ENCODE results near the gene POLN.
A peak's percentile ranks its signal among the peaks of the same experiment; 100 is the strongest.
"Not testable (repeated sequence)": the region's sequence is repeated elsewhere in the genome, so short reads cannot be mapped to it uniquely, and the experiment has no call there.

POLN gene

GRCh38 chr4:2250357-2251072 lies 8.6 kb upstream of the POLN start:
- no peak for DNase-seq

DNA sequence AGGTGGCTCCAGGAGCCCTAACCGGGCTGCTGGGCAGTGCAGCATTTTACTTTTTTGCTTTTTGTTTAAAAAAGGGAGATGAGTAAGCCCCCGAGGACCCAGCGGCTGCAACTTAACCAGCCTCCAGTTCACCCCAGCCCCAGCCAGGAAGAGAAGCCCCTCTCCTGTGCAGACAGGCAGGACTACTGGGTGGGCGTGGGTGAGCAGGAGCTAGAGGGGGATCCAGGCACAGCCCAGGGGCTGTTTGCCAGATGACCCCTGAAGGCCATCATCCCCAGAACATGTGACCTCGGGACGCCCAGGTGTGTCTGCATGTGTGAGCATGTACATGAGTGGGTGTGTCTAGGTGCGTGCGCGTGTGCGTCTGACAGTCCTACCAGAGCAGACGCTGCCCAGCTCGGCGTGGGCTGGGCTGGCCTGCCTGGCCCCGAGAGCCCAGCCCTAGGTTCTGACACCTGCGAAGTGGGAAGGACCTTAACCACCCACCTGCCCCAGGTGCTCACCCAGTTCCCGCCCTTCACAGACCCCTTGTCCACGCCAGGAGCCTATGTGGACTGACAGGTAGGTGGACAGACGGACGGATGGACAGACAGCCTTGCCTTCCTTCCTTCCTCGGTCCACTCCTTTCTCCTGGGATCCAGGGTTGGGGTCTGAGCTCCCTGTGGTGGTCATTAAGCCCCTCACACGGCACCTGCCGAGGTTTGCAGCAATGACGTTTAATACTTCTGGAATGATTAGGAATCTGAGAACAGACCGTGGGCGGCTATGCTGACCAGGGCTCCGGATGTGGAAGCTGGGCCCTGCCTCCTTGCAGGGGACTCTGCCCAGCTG lies 7.8 kb upstream of the POLN start:
- no peak for DNase-seq

DNA sequence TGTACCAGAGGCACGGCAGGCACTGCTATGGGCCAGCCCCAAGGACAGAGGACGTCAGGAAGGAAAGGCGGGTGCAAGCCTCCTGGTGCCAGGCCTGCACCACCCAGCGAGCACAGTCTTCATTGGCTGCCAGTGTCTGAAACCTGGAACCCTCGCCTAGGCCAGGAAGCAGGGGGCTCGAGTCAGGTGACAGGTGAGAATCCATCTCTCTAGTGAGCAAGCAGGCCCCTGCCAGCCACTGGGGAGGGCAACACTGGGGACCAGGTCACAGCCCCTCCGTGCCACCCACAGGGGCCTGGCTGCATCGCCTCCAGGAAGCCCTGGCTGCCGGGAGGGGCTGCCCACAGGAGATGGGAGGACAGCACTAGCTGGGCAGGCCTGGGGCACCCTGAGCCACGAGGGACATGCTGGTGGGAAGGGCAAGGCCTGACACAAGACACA lies 6.9 kb upstream of the POLN start:
- DNase-seq, result no peak

- no peak for DNase-seq
Observed at GRCh38 chr4:2248044-2248780, 6.3 kb upstream of the POLN start.

- no peak for DNase-seq
Observed at GRCh38 chr4:2247128-2248043, 5.5 kb upstream of the POLN start.

- DNase-seq, result no peak
Observed at GRCh38 chr4:2246384-2247127, 4.6 kb upstream of the POLN start.

GRCh38 chr4:2245787-2246275 lies 3.9 kb upstream of the POLN start:
- DNase-seq, result no peak

DNA sequence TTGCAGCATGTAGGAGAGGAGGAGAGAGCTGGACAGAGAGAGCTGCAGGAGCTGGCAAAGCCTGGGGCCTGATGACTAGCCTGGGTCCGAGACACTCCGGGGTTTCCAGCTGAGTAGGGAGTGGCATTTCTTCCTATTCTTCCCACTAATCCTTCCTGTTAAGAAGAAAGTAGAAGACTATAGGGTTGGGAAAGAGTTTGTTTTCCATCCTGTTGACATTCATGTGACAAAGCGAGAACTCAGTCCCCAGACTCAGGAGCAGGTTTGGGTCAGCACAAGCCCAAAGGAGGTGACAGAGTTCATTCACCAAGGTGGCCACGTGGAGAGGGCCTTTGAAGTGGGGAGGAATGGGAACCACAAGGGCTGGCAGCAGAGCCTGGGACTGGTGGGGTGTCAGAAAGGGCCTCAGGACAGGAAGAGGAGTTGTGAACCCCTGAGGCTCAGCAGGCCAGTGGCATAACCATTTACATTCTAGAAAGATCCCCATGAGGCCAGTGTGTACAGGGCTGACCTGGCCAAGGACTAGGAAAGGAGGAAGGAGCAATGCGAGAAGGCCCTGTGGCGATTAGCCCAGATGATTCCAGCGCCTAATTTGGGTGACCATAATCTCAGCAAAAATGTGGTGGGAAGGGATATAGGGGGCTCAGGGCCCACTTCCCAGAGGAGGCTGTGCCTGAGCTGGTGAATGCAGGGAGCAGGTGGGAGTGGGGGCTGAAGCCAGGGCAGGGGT lies 3.3 kb upstream of the POLN start:
- no peak for DNase-seq

DNA sequence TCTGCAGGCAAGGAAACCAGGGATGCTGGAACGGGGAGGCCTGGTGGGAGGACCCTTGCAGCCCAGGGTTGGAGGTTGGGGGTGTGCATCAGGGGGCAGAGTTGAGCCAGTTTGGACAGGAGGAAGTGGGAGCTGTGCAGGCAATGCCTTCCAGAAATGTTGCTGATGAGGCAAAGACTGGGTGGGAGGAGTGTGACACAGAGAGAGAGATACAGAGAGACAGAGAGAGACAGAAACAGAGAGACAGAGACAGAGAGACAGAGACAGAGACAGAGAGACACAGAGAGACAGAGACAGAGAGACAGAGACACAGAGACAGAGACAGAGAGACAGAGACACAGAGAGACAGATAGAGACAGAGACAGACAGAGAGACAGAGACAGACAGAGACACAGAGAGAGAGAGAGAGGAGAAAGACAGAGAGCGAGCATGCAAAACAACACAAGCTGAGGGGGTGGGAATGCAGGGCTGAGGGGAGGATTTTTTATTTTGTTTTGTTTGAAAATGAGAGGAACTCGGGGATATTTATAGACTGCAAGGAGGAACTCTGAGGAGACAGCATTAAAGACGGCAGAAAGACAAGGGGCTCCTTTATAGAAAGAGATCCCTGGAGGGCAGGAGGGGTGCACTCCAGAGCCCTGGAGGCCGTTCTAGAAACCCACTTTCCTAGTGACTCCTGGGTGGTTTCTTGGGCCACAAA lies 1.9 kb upstream of the POLN start:
- DNase-seq, result peak; percentile 20

- DNase-seq, result peak; percentile 27
Observed at GRCh38 chr4:2241003-2241402, 918 bp downstream of the POLN start.

GRCh38 chr4:2236944-2237666 lies 4.8 kb downstream of the POLN start:
- no peak for DNase-seq

DNA sequence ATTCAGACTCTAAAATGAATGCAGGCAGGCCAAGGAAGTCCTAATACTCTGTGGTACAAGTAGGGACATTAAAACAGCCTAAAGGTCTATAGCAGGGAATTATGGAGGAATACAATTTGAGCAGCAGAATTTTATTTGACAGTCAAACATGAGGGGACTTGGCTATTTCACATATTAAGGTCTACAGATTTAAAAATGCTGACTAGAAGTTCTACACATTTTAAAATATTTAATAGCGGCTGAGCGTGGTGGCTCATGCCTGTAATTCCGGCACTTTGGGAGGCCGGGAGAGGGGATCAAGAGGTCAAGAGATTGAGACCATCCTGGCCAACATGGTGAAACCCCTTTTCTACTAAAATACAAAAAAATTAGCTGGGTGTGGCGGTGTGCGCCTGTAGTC lies 10.8 kb downstream of the POLN start:
- DNase-seq, result no peak

- DNase-seq, result no peak
Observed at GRCh38 chr4:2226261-2226660, 15.7 kb downstream of the POLN start.

DNA sequence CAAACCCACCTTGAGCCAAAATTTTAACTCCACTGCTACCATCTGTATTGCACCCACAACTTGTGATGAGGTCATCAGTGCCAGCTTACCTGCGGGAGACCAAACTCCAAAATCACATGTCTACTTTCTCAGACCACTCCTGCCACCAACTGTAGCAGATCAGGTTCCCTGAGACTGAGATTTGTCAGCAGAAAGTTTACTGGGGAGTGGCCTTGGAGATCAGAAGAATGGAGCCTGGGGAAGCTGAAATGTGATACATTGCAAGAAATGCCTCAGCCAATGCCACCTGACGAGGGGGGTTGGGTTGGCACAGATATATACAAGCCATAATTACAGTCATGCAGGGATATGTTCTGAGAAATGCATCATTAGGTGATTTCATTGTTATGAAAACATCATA lies 19.1 kb downstream of the POLN start:
- no peak for DNase-seq

DNA sequence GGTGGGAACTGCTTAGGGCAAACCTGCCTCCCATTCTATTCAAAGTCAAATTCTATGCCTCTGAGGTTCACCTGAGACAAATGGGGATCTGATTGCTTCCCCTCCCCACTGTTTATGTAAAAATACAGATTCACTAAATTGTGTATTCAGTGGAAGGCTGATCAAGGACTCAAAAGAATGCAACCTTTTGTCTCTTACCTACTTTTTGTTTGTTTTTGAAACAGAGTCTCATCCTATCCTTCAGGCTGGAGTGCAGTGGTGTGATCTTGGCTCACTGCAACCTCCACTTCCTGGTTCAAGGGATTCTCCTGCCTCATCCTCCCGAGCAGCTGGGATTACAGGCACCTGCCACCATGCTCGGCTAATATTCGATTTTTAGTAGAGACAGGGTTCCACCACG lies 20.5 kb downstream of the POLN start:
- not testable (repeated sequence) for DNase-seq

DNA sequence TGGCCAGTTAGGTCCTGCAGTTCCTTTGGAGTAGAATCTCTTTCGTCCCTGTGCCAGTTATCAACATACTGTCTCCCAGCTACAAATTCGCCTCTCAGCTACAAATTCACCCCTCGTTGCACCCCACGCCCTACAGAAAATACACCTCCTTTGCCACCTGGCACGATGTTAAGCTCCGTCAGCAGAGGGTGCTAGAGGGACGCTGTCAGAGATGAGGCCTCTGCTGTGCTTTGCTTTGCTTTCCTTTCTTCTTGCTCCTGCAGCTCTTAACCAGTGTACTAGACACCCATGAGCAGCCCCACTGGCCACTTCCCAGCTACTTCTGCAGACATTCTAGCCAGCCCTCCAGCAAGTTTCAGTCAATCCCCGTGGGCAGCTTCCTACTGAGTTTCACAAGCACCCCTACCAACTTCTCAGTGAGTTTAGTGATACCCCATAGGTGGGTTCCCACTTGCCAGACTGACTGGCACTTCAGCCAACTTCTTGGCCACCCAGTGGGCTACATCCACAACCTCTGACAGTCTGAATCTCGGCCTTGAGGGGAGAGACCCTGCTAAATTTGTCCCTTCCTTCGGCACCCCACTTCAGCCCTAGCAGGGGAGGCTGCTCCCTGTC lies 21.8 kb downstream of the POLN start:
- peak; percentile 76 for DNase-seq

GRCh38 chr4:2219233-2219760 lies 22.6 kb downstream of the POLN start:
- no peak for DNase-seq

DNA sequence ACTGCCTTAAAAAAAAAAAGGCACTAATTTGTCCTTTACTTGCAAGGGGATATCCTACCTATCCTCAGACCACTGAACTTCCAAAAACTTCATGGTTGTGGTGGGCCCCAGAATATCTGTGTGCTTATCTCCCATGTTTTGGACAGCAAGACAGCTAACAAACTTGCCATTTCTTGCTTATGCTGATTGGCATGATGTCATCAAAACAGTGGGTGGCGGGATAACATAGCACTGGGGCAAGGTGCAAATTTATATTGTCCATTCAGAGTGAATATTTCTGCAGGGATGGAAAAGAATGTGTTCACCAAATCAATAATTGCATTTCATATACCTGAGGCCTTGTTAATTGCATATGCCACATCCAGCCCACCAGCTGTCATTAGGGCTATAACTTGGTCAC lies 23.5 kb downstream of the POLN start:
- no peak for DNase-seq

DNA sequence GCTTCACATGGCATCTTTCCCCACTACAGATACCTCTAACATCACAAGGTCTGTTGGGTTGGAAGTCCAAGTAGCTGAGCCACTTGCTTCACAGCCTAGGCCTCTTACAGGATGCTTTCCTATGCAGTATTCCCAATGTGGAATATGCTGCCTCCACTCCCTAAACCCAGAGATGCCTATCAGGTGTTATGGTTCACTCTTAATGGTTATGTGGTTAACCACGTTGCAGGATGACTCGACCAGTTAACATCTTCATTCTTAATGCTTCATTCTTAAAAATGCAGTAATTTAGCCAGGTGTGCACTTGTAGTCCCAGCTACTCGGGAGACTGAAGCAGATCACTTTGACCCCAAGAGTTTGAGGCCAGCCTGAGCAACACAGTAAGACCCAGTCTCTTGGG lies 24.2 kb downstream of the POLN start:
- DNase-seq, result peak; percentile 8
